Rectal smooth muscle tissue (tissue), 1 donor: Measurements from ENCODE around the gene ITPKC.

Source experiments
- H3K27ac ChIP-seq: one replicate; pipeline ENCODE4 v1.7.0; 2013; ENCODE audit warnings: low read depth, low read length, inconsistent platforms
- H3K27me3 ChIP-seq: one replicate; pipeline ENCODE4 v1.7.0; 2013; ENCODE audit warnings: low read length; ENCODE audit not compliant: control insufficient read depth, insufficient read depth
- H3K36me3 ChIP-seq: one replicate; pipeline ENCODE4 v1.7.0; 2013; ENCODE audit warnings: low read length; ENCODE audit not compliant: control insufficient read depth, insufficient read depth
- H3K4me1 ChIP-seq: one replicate; pipeline ENCODE4 v1.7.0; 2013; ENCODE audit warnings: low read length; ENCODE audit not compliant: control insufficient read depth, insufficient read depth
- H3K4me3 ChIP-seq: one replicate; pipeline ENCODE4 v1.7.0; 2013; ENCODE audit warnings: low read length
- H3K9ac ChIP-seq: one replicate; pipeline ENCODE4 v1.7.0; 2013; ENCODE audit warnings: low read length

Gene ITPKC

GRCh38 chr19:40692212-40692551 lies 24.7 kb upstream of the ITPKC start:
- H3K27ac ChIP-seq, result no peak overlapping the region
- H3K4me3 ChIP-seq, result no peak overlapping the region
- no peaks in the 10 kb centered on the region for H3K27me3 ChIP-seq
- no peak overlapping the region for H3K9ac ChIP-seq
- peaks cover 10% of the 10 kb centered on the region for H3K36me3 ChIP-seq
- peaks cover 17% of the 10 kb centered on the region for H3K4me1 ChIP-seq

GRCh38 chr19:40693150-40693788 lies 23.6 kb upstream of the ITPKC start:
- no peak overlapping the region for H3K27ac ChIP-seq
- H3K4me3 ChIP-seq, result no peak overlapping the region
- H3K9ac ChIP-seq, result no peak overlapping the region
- peaks cover 10% of the 10 kb centered on the region for H3K36me3 ChIP-seq
- peaks cover 17% of the 10 kb centered on the region for H3K4me1 ChIP-seq
- H3K27me3 ChIP-seq, result no peaks in the 10 kb centered on the region

GRCh38 chr19:40693896-40694295 lies 23.0 kb upstream of the ITPKC start:
- H3K36me3 ChIP-seq, result peaks cover 10% of the 10 kb centered on the region
- no peak overlapping the region for H3K4me3 ChIP-seq
- H3K9ac ChIP-seq, result no peak overlapping the region
- H3K27me3 ChIP-seq, result no peaks in the 10 kb centered on the region
- peaks cover 12% of the 10 kb centered on the region for H3K4me1 ChIP-seq
- no peak overlapping the region for H3K27ac ChIP-seq

GRCh38 chr19:40695881-40696280 lies 21.0 kb upstream of the ITPKC start:
- H3K36me3 ChIP-seq, result peaks cover 13% of the 10 kb centered on the region
- no peak overlapping the region for H3K4me3 ChIP-seq
- H3K4me1 ChIP-seq, result peaks cover 6% of the 10 kb centered on the region
- H3K27ac ChIP-seq, result no peak overlapping the region
- H3K27me3 ChIP-seq, result no peaks in the 10 kb centered on the region
- H3K9ac ChIP-seq, result no peak overlapping the region

- H3K4me1 ChIP-seq, result no peaks in the 10 kb centered on the region
- H3K9ac ChIP-seq, result no peak overlapping the region
- no peak overlapping the region for H3K4me3 ChIP-seq
- no peaks in the 10 kb centered on the region for H3K27me3 ChIP-seq
- no peak overlapping the region for H3K27ac ChIP-seq
- peaks cover 19% of the 10 kb centered on the region for H3K36me3 ChIP-seq
Observed at GRCh38 chr19:40697007-40697406, 19.9 kb upstream of the ITPKC start.

- peaks cover 10% of the 10 kb centered on the region for H3K4me1 ChIP-seq
- peaks cover 33% of the 10 kb centered on the region for H3K36me3 ChIP-seq
- H3K27me3 ChIP-seq, result no peaks in the 10 kb centered on the region
- H3K9ac ChIP-seq, result no peak overlapping the region
- no peak overlapping the region for H3K27ac ChIP-seq
- H3K4me3 ChIP-seq, result no peak overlapping the region
Observed at GRCh38 chr19:40700083-40700482, 16.8 kb upstream of the ITPKC start.

GRCh38 chr19:40701758-40702157 lies 15.2 kb upstream of the ITPKC start:
- Histone ChIP-seq H3K27me3 (no peaks in the 10 kb centered on the region), H3K4me1 (peaks cover 10% of the 10 kb centered on the region), H3K4me3 (no peak overlapping the region), H3K27ac (peak overlapping the region; percentile 78), H3K9ac (no peak overlapping the region), H3K36me3 (peaks cover 30% of the 10 kb centered on the region)

- Histone ChIP-seq H3K36me3 (peaks cover 30% of the 10 kb centered on the region), H3K27ac (peak overlapping the region; percentile 78), H3K4me3 (no peak overlapping the region), H3K27me3 (no peaks in the 10 kb centered on the region), H3K9ac (no peak overlapping the region), H3K4me1 (peaks cover 10% of the 10 kb centered on the region)
Observed at GRCh38 chr19:40702337-40703012, 14.4 kb upstream of the ITPKC start.

- Histone ChIP-seq H3K36me3 (peaks cover 30% of the 10 kb centered on the region), H3K4me3 (no peak overlapping the region), H3K27me3 (no peaks in the 10 kb centered on the region), H3K27ac (peak overlapping the region; percentile 78), H3K4me1 (peaks cover 10% of the 10 kb centered on the region), H3K9ac (no peak overlapping the region)
Observed at GRCh38 chr19:40703029-40703755, 13.7 kb upstream of the ITPKC start.

GRCh38 chr19:40704491-40705361 lies 12.2 kb upstream of the ITPKC start:
- no peak overlapping the region for H3K9ac ChIP-seq
- peaks cover 33% of the 10 kb centered on the region for H3K36me3 ChIP-seq
- no peak overlapping the region for H3K4me3 ChIP-seq
- no peaks in the 10 kb centered on the region for H3K27me3 ChIP-seq
- peaks cover 10% of the 10 kb centered on the region for H3K4me1 ChIP-seq
- no peak overlapping the region for H3K27ac ChIP-seq

- H3K27ac ChIP-seq, result no peak overlapping the region
- H3K4me1 ChIP-seq, result peaks cover 10% of the 10 kb centered on the region
- no peaks in the 10 kb centered on the region for H3K27me3 ChIP-seq
- no peak overlapping the region for H3K4me3 ChIP-seq
- no peak overlapping the region for H3K9ac ChIP-seq
- H3K36me3 ChIP-seq, result peaks cover 34% of the 10 kb centered on the region
Observed at GRCh38 chr19:40705362-40705651, 11.6 kb upstream of the ITPKC start.

GRCh38 chr19:40705950-40706619 lies 10.8 kb upstream of the ITPKC start:
- Histone ChIP-seq H3K27me3 (no peaks in the 10 kb centered on the region), H3K36me3 (peaks cover 35% of the 10 kb centered on the region), H3K4me3 (no peak overlapping the region), H3K9ac (no peak overlapping the region), H3K27ac (no peak overlapping the region), H3K4me1 (peaks cover 10% of the 10 kb centered on the region)
